Measurements from ENCODE around the gene MFSD12. TPM values are rescaled to one million over a fixed set of nuclear protein-coding genes. Genes with fewer than 3 reads are reported as not detected.
"Not testable (repeated sequence)": the region's sequence is repeated elsewhere in the genome, so short reads cannot be mapped to it uniquely, and the experiment has no call there.

The MFSD12 gene
- total RNA-seq, 2 experiments from 2014 or later: 84.5 to 90.8 TPM

GRCh38 chr19:3516675-3517207 is 40.6 kb downstream of the MFSD12 start:
- DNase-seq (no peak), ATAC-seq (ENCODE audit: low read depth) (peak; percentile 28)
- Mint-ChIP-seq H3K4me3 (no peak overlapping the region), H3K9me3 (no peaks in the 10 kb centered on the region), H3K4me1 (peaks cover 14% of the 10 kb centered on the region), H3K27me3 (no peaks in the 10 kb centered on the region), H3K27ac (no peak overlapping the region), H3K36me3 (peaks cover 5% of the 10 kb centered on the region)
- POLR2A ChIA-PET: interaction anchor here (0.5 to 0.8 kb wide), 2 partner anchors 11 to 48 kb away, joined by 3 read pairs; no protein-coding TSS in a partner anchor

GRCh38 chr19:3515891-3516422 is 41.4 kb downstream of the MFSD12 start:
- Mint-ChIP-seq H3K36me3 (peaks cover 2% of the 10 kb centered on the region), H3K9me3 (no peaks in the 10 kb centered on the region), H3K4me3 (peak overlapping the region; percentile 27), H3K27me3 (no peaks in the 10 kb centered on the region), H3K27ac (peak overlapping the region; percentile 74), H3K4me1 (peaks cover 11% of the 10 kb centered on the region)
- POLR2A ChIA-PET: interaction anchor here (1.1 kb wide), 1 partner anchor 9 kb away, joined by 5 read pairs; the partner anchor contains the start of gene FZR1
- DNase-seq (no peak), ATAC-seq (ENCODE audit: low read depth) (peak; percentile 34)

DNA sequence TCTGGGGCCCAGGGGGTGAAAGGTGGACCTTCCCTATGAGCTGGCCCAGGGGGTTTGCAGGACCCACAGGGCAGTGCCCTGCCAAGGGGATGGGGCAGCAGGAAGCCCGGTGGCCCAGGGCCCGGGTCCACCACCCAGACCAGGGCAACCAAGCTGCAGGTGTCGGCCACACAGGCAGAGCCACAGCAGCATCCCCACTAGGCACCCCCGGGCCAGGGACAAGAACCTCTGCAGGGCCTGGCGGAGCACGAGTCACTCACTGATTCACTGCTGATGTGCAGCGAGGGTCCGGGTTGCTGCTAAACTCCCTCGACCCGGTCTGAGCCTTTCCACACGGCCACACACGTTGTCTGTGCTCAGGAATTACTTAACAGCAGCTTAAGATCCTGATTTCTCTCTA is 42.5 kb downstream of the MFSD12 start:
- Mint-ChIP-seq H3K36me3 (peaks cover 2% of the 10 kb centered on the region), H3K27ac (no peak overlapping the region)
- POLR2A ChIA-PET: interaction anchor here (1.1 kb wide), 1 partner anchor 8 kb away, joined by 5 read pairs; the partner anchor contains the start of gene FZR1

GRCh38 chr19:3513229-3514140 is 43.9 kb downstream of the MFSD12 start:
- ATAC-seq (ENCODE audit: low read depth) (no peak), DNase-seq (no peak)
- H3K4me3 Mint-ChIP-seq: no peak overlapping the region
- H3K9me3 Mint-ChIP-seq: no peaks in the 10 kb centered on the region
- POLR2A ChIA-PET: no interaction called here
- no peaks in the 10 kb centered on the region for H3K27me3 Mint-ChIP-seq
- no peak overlapping the region for H3K27ac Mint-ChIP-seq
- H3K4me1 Mint-ChIP-seq: peaks cover 17% of the 10 kb centered on the region
- H3K36me3 Mint-ChIP-seq: peaks cover 9% of the 10 kb centered on the region

More for the DNA sequence above, 42.5 kb downstream of the MFSD12 start:
- Mint-ChIP-seq H3K4me1 (peaks cover 11% of the 10 kb centered on the region), H3K9me3 (no peaks in the 10 kb centered on the region), H3K4me3 (no peak overlapping the region), H3K27me3 (no peaks in the 10 kb centered on the region)
- DNase-seq: no peak
- ATAC-seq (ENCODE audit: low read depth): no peak

- Mint-ChIP-seq H3K9me3 (no peaks in the 10 kb centered on the region), H3K27ac (no peak overlapping the region), H3K36me3 (peaks cover 11% of the 10 kb centered on the region), H3K4me1 (peaks cover 20% of the 10 kb centered on the region), H3K4me3 (no peak overlapping the region), H3K27me3 (no peaks in the 10 kb centered on the region)
- POLR2A ChIA-PET: no interaction called here
- ATAC-seq (ENCODE audit: low read depth) (no peak), DNase-seq (no peak)
Observed at GRCh38 chr19:3512562-3513228, 44.7 kb downstream of the MFSD12 start.

DNA sequence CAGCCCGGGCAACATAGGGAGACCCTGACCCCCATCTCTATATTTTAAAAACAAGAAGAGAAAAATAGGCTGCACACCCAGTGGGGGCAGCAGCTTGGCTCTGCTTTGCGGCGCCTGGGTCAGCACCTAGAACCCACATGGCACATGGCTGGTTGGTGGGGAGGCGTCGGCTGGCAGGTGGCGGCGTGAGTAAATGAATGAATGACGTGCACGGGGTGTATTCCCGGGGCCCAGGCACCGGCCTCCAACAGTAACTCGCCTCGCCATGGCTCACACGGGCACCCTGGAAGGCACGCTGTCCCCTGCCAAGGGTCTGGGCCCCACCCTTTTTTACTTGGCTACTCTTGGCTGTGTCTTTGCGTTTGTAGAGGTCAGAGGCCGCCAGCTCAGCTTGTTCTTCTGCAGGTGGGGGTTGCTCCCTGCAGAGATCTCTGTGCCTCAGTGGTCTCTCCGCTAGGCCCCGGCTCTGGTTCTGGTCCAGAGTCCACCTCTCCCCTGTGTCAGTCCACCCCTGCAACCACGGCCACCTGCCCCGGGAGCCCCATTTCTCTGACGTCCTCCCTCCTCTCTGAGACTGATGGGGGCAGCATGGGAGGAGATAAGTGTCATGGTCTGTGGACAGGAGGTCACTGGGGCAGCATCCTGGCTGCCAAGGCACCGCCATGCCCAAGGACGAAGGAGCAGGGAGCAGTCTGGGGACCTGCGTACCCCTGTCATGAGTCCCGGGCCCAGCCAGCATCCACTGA is 45.7 kb downstream of the MFSD12 start:
- Mint-ChIP-seq H3K4me1 (peaks cover 23% of the 10 kb centered on the region), H3K9me3 (no peaks in the 10 kb centered on the region), H3K36me3 (peaks cover 14% of the 10 kb centered on the region), H3K4me3 (no peak overlapping the region), H3K27ac (no peak overlapping the region), H3K27me3 (no peaks in the 10 kb centered on the region)
- DNase-seq (no peak), ATAC-seq (ENCODE audit: low read depth) (no peak)
- POLR2A ChIA-PET: no interaction called here

GRCh38 chr19:3510727-3511126 is 46.7 kb downstream of the MFSD12 start:
- POLR2A ChIA-PET: no interaction called here
- H3K4me3 Mint-ChIP-seq: no peak overlapping the region
- H3K27me3 Mint-ChIP-seq: no peaks in the 10 kb centered on the region
- no peak overlapping the region for H3K27ac Mint-ChIP-seq
- H3K9me3 Mint-ChIP-seq: no peaks in the 10 kb centered on the region
- DNase-seq (no peak), ATAC-seq (ENCODE audit: low read depth) (no peak)
- peaks cover 19% of the 10 kb centered on the region for H3K4me1 Mint-ChIP-seq
- peaks cover 14% of the 10 kb centered on the region for H3K36me3 Mint-ChIP-seq

DNA sequence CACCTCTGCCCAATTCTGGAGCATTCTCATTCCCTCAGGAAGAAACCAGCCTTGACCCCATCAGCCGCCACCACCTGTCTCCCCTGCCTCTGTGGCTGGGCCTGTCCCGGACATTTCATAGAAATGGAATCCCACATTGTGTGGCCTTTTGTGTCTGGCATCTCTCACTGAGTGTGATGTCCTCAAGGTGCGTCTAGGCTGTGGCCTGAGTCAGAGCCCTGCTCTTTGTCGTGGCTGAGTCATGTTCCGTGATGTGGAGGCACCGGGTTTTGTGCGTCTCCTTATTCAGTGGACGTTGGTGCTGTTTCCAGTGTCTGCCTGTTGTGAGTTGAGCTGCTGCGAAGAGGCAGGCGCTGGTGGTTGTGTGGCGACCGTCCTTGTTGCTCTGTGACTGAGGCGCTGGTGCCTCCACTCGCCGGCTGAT is 47.8 kb downstream of the MFSD12 start:
- Mint-ChIP-seq H3K9me3 (no peaks in the 10 kb centered on the region), H3K27me3 (no peaks in the 10 kb centered on the region), H3K4me3 (peak overlapping the region; percentile 4), H3K36me3 (peaks cover 14% of the 10 kb centered on the region), H3K27ac (no peak overlapping the region), H3K4me1 (peaks cover 22% of the 10 kb centered on the region)
- POLR2A ChIA-PET: no interaction called here
- no peak for DNase-seq
- ATAC-seq (ENCODE audit: low read depth): no peak

- H3K4me3 Mint-ChIP-seq: peak overlapping the region; percentile 4
- H3K27ac Mint-ChIP-seq: peak overlapping the region; percentile 6
- peaks cover 22% of the 10 kb centered on the region for H3K4me1 Mint-ChIP-seq
- DNase-seq (no peak), ATAC-seq (ENCODE audit: low read depth) (no peak)
- POLR2A ChIA-PET: no interaction called here
- H3K36me3 Mint-ChIP-seq: peaks cover 14% of the 10 kb centered on the region
- no peaks in the 10 kb centered on the region for H3K9me3 Mint-ChIP-seq
- no peaks in the 10 kb centered on the region for H3K27me3 Mint-ChIP-seq
Observed at GRCh38 chr19:3508771-3509535, 48.4 kb downstream of the MFSD12 start.

DNA sequence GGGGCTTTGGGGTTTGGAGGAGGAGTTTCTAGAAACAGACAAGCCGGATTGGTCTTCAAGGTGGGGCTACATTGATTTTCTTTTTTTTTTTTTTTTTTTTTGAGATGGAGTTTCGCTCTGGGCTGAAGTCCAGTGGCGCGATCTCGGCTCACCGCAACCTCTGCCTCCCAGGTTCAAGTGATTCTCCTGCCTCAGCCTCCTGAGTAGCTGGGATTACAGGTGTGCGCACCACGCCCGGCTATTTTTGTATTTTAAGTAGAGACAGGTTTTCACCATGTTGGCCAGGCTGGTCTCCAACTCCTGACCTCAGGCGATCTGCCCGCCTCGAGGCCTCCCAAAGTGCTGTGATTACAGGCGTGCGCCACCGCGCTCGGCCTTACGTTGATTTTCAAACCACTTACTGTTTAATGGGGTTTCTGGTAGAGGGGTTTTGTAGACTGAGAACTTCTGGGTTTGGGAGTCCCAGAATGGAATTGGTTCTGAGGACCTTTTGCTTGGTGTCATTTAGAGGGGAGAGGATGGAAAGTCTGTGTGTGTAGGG is 49.2 kb downstream of the MFSD12 start:
- ATAC-seq (ENCODE audit: low read depth); H3K9me3 Mint-ChIP-seq; H3K27me3 Mint-ChIP-seq; POLR2A ChIA-PET; H3K27ac Mint-ChIP-seq; DNase-seq: not testable (repeated sequence)
- Mint-ChIP-seq H3K4me3 (peak overlapping the region; percentile 32), H3K36me3 (peaks cover 14% of the 10 kb centered on the region), H3K4me1 (peaks cover 22% of the 10 kb centered on the region)

DNA sequence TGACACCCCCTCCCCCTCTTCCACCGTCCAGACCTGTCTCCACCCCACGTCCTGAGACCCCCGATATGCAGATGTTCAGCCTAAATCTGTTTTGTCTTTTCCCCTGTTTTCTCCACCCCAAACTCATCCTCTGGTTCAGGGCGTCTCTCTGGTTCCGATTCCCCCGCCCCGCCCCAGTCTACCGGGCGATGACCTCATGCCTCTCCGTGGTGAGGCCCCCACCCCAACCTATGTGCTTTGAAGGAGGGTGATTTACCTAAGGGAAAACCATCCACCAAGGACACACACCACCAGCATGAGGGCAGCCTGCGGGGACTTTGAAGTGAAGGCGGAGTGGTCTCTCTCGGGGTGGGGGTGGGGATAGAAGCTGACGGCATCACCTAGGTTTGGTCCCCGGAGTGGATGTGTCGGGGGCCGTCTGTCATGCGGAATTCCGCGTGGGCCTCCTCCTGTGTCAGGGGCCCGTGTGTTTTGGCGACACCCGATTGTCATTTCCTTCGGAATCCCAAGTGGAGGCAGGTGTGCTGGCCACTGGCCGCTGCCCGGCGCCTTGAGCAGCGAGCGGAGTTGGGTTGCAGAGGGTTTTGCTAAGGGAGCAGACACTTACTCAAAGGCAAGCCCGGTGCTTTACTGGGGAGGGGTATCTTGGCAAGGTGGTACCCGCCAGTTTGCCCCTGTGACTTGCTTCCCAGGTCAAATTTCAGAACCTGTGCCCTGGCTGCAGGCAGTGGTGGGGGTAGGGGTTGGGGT is 49.8 kb downstream of the MFSD12 start:
- H3K9me3 Mint-ChIP-seq: no peaks in the 10 kb centered on the region
- ATAC-seq (ENCODE audit: low read depth) (no peak), DNase-seq (no peak)
- H3K36me3 Mint-ChIP-seq: peaks cover 14% of the 10 kb centered on the region
- POLR2A ChIA-PET: interaction anchor here (1.4 kb wide), 1 partner anchor 8 kb away, joined by 5 read pairs; no protein-coding TSS in a partner anchor
- H3K4me1 Mint-ChIP-seq: peaks cover 22% of the 10 kb centered on the region
- peak overlapping the region; percentile 94 for H3K4me3 Mint-ChIP-seq
- H3K27me3 Mint-ChIP-seq: no peaks in the 10 kb centered on the region
- H3K27ac Mint-ChIP-seq: peak overlapping the region; percentile 88

All from activated naive CD8-positive, alpha-beta T cell treated with anti-CD3 and anti-CD28 coated beads, Interleukin-2, amount 10 ng/mL, durations not matched to agents 7 days and 5 days (primary cell).